GM19395 (cell line): ENCODE measurements around the gene ZDHHC11B.
"Not testable (repeated sequence)": the region's sequence is repeated elsewhere in the genome, so short reads cannot be mapped to it uniquely, and the experiment has no call there.

Experiments used
- ATAC-seq: cut with Tn5 transposase; IDR thresholded peaks from one replicate; pipeline ENCODE4 v1.9.1; 2021; ENCODE audit warnings: mild to moderate bottlenecking, moderate library complexity; ENCODE audit not compliant: unreplicated experiment

Gene ZDHHC11B

DNA sequence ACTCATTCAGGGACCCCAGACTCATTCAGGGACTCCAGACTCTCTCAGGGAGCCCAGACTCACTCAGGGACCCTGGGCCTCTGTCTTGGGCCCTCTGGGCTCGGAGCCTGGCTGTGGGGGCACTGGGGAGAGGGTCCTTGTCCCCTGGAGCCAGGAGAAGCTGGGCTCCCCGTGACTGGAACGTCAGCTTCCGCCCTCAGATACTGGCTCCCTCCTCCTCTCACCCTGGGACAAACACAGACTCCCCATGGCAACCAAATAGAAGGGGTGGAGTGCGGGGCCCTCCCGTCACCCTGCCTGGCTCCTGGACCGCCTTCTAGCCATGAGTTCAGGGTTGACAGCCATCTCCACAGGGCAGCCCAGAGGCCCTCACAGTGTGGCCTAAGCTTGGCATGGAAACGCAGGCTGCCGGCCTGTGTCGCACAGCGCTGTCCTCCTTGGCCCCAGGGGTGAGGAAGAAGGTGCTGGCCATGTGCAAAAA lies 27.6 kb downstream of the ZDHHC11B start:
- ATAC-seq = no peak

DNA sequence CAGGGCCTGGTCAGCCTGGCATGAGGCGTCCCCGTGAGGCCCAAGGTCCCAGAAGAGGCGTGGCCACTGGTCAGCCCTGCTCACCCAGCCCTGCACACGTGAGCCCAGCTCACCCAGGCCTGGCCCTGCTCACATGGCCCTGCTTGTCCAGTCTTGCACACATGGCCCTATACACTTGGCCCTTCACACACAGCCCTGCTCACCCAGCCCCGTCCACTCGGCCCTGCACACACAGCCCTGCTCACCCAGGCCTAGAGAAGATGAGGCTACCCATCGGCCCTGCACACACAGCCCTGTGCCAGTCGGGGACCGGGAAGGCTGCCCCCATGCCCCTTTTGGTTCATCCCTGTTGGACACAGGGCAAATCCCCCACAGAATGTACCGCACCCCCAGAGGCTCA lies 28.4 kb downstream of the ZDHHC11B start:
- ATAC-seq = no peak

DNA sequence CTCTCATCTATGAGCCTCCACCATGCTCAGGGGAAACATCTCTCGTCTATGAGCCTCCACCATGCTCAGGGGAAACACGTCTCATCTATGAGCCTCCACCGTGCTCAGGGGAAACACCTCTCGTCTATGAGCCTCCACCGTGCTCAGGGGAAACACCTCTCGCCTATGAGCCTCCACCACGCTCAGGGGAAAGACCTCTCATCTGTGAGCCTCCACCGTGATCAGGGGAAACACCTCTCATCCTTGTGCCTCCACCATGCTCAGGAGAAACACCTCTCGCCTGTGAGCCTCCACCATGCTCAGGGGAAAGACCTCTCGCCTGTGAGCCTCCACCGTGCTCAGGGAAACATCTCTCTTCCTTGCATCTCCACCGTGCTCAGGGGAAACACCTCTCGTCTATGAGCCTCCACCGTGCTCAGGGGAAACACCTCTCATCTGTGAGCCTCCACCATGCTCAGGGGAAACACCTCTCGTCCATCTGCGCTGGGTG lies 30.3 kb downstream of the ZDHHC11B start:
- ATAC-seq = not testable (repeated sequence)

DNA sequence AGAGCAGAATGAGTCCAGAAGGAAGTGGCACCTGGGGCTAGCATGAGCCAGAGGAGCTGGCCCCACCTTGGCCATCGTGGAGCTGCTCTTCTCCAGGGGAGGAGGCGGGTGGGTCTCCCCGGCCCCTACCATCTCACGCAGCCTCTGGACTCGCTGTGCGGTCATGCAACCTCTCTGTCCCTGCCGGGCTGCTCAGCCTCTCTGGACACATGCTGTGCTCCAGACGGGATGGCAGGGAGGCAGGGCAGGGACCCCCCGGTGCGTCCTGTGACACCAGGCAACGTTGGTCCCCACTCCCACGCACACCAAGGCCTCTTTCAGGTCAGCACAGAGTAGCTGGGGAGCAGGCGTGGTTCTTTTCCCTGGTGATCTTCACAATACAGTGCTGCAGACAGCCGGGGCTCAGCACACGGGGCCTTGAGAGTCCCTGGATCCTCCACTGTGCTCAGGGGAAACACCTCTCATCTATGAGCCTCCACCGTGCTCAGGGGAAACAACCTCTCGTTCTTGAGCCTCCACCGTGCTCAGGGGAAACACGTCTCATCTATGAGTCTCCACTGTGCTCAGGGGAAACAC lies 30.9 kb downstream of the ZDHHC11B start:
- not testable (repeated sequence) for ATAC-seq

DNA sequence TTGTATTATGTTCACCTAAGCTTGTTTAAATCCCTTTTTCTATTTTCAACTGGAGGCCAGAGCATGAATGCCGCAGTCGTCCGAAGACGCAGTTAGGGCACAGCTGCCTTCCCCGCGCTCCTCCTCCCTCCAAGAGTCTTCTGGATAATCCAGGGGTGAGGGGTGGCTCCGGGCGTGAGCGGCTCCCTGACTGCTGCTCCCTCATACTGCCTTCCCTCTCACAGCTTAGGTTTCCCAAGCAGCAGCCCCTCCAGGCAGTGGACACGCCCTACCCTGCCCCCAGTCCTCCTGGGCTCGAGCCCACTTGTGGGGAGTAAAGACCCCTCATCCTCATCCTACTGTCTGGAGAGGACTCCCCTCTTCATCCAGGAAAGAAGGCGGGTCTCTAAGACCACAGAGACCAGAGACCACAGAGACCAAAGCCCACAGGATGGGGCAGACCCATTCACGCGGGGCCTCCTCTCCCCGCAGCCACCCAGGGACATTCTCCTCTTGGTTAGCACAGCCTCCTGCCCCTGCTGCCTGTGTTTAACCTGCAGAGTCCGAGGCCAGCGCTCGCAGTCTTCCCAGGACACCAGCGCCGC lies 31.9 kb downstream of the ZDHHC11B start:
- not testable (repeated sequence) for ATAC-seq

DNA sequence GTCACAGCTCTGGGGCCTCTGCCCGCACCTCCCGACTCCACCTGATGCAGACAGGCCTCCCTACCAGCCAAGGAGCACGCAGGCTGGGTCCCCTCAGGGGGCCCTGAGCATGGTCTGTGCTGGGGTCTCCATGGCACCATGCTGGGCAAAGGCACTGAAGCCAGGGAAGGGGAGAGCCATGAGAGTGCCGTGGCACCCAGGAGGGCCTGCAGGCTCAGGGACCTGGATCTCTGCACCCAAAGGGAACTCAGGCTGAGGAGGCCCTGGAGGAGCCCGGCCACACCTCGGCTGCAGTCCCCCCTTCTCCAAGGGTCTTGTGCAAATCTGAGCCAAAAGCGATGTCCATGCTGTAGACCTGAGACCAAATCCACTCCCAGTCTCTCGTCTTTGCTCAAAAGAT lies 32.5 kb downstream of the ZDHHC11B start:
- not testable (repeated sequence) for ATAC-seq

DNA sequence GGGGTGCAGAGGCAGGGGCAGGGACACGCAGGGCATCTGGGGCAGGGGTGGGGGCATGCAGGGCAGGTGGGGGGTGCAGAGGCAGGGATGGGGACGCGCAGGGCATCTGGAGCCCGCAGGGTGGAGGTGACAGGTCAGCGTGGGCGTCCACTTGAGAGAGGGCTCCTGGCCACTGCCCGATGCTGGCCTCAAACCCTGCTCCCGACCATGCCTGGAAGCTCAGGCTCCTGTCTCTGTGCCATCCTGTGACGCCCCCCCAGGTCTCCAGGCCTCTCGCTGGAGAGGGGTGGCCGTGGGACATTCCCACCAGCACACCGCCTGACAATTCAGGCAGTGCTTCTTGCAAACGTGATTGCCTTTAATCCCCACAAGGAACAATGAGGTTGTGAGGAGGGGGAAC lies 33.0 kb downstream of the ZDHHC11B start:
- no peak for ATAC-seq

DNA sequence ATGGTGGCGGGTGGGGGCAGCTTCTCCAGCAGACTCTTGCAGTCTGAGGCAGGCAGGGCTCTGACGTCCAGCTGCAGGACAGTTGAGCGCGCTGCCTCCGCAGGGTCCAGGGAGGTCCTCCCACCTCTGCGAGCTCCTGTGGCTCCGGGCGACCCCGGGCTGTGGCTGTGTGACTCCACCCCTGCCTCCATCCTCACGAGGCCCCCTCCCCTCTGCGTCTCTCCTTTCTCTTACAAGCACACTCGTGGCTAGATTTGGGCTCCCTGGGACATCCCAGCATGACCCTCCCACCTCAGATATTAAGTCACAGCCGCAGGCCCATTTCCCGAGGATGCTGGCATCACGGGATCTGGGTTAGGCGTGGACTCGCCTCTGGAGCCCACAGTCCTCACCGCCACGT lies 34.3 kb downstream of the ZDHHC11B start:
- ATAC-seq = not testable (repeated sequence)

DNA sequence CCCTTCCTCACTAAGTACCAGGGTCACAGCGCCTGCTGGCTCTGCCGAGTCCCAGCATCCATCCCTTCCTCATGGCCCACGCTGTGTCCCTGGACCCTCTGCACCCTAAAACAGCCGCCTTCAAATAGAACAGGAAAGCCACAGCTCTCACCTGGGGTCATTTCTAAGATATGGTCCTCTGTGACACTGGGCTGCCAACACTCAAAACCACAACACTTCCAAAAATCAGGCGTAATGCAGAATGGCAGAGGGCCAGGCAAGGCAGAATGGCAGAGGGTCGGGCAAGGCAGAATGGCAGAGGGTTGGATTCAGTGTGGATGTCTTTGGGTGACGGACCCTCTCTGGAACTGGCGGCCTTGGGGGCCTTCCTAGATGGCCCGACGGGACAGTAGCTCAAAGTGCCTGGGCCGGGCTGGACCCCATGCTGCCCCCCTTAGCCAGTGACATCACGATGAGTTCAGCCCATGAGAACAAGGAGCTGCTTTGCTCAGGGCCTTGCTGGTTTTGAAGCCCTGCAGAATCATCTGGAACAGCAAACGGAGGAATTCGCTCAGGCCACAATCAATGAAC lies 35.3 kb downstream of the ZDHHC11B start:
- no peak for ATAC-seq

DNA sequence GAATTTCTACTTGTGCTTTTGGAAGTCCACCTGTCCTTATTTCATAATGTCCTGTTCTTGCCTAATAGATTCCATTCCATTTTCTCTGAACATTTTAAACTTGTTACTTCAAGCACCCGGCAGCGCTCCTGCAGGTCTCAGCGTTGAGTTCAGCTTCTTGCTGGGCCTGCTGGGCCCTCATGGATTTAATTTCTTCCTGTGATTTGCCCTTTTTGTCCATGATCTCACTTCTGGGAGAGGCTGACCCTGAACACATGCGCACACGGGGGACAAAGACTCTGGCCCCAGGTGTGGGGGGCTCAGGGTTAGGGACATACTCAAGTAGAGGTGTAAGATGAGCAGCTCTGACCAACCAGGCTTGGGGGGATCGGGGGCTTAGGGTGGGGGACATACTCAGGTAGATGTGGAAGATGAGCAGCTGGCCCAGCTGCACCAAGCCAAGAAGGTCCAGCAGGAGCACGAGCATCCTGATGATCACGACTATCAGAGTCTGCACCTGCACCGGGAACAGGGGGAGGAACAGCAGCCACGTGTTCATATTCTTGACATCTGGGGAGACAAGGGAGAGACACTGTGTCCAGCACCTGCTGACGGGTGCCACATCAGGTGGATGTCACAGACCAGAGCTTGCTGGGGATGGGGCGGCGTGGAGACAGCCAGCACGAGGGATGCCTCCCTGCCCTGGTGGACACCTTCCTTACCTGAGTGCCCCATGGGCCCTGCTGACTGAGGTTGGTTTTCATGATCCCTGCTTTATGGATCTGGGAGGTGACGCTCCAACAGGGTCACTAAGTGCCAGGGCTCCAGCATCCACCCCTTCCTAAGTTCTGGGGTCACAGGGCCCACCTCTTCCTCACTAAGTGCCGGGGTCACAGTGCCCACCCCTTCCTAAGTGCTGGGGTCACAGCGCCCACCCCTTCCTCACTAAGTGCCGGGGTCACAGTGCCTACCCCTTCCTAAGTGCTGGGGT lies 36.2 kb downstream of the ZDHHC11B start:
- ATAC-seq = not testable (repeated sequence)

DNA sequence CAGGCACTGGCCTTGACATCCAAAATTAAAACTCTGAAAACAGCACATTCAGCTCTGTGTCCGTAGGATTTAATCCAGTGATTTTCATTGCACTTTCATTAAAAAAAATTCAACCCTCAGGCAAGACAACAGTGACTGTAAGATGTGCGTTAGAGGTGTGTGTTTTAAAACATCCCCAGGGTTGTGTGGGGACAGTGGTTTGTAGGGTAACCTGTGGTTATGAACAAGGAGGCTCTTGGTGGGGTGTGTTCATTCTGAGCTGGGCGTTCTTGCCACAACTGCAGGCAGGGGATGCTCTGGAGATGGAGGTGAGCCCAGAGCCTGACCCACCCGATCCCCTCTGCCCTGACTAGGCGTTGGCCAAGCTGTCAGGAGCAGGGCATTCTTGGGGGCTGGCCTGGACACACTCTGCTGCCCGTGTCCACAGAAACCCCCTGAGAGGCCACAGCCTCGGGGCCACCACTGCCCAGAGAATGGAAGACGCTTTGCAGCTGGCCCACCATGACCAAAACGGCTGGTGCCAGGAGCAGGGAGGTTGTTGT lies 37.2 kb downstream of the ZDHHC11B start:
- ATAC-seq = not testable (repeated sequence)

DNA sequence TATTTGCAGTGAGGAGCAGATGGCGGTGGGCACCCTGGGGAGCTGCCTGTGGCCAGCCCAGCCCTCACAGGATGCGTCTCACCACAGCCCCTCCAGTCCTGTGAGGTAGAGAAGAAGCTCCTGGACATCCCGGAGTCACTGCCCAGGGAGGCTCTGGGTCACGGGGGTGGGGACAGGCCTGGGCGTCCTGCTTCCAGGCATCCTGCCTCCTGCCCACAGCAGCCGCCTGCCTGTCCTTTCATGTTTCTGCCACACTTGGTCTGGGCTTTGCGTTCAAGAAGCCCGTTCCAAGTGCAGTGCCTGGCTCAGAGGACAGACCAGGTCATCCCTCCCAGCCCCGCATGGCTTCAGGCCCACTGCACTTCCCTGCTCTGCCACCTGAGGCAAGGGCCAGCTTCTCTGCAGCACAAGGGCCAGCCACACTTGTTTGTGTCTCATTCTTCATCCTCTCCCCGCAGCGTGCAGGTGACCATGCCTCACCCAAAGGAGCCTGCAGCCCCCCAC lies 38.2 kb downstream of the ZDHHC11B start:
- ATAC-seq = no peak

DNA sequence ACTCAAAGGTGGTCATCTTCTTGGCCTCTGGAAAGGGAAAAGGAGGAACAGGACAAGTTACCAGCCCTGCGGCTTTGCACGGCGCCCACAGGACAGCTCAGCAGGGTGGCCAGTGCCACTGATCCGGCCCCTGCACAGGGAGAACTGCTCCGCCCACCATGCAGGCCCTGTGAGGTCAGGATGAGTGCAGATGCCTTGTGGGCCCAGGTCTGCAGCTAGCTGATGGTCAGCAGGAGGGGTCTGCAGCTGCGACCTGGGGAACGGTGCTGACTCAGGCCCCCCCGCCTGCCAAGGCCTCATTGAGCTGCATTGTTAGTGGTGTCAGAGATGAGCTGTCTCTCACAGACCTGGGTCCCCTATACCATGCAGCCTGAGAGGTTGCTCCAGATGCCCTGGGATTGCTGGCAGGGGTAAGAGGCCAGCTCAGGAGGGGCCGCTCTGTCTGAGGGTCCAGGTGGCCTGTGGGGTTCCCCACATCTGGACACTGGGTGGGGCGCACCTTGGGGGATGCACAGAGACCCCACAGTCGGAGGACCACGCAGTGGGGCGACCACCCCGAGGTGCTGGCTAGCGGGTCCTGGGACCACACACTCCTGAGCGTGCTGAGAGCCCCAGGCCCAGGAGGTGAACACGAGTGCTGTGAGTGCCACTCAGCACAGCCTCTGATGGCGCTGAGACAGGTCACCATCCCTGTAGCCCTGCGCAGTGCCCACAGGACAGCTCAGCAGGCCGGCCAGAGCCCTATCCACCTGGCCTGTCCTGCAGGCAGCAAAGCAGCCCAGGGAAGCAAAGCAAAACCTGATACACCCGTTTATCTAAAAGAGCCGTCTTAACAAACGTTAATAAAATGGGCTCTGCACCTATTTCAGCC lies 39.0 kb downstream of the ZDHHC11B start:
- ATAC-seq = not testable (repeated sequence)

DNA sequence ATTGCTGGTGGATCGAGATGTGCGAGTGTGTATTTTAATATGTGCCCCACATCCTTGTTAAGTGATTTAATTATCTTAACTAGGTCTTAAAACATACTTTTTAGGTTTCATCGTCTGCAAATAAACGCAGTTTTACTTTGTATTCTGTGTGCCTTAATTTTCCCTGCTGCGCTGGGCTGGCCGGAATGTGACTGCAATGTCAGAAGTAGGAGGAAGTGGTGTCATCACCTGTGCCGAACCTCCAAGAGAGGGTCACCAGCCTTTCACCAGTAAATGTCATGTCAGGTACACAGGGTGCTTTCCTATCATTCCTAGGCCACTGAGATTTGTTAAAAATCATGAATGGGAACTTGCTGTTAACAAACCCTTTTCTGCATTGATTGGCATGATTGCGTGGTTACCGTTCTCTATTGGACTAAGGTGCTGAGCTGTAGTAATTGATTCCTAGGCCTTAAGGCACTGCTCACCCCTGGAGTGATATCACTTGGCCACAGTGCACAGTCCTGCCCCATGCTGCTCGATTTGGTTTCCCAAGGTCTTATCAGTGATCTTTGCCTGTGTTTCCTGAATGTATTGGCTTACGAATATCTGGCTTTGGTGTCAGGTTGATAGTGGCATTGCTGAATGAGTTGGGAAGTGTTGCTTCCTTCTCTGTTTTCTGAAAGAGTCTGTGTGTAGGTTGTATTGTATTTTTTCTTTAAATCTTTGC lies 40.7 kb downstream of the ZDHHC11B start:
- ATAC-seq = not testable (repeated sequence)

DNA sequence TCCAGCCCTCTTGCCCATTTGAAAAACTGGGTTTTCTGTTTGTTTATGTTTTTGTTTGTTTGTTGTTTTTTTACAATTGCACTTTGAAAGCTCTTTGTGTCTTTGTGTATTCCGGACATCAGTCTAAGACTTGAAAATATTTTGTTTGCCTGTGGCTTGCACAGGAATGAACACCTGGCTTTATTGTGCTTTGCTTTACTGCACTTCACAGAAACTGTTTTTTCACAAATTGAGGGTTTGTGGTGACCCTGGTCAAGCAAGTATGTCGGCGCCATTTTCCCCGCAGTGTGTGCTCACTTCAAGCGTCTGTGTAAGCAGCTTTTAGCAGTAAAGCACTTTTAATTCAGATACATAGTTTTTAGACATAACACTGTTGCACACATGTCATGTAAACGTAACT lies 42.3 kb downstream of the ZDHHC11B start:
- not testable (repeated sequence) for ATAC-seq

DNA sequence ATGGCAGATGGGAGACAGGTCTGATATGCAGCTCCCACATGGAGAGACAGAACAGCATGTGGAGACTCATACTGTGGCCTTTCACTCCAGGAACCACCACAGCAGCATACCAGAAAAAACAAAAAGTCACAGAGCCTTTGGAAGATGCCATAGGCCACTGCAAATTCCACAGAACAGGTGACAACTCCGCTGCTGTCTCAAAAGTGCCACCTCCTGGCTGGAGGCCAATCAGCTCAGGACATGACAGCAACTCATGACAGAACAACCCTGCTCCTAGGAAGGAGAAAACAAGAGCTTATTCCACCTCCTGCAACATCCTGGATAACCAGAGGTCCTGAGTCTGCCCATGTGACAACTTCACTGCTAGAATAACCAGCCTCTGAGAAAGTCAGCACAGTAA lies 50.4 kb downstream of the ZDHHC11B start:
- not testable (repeated sequence) for ATAC-seq

DNA sequence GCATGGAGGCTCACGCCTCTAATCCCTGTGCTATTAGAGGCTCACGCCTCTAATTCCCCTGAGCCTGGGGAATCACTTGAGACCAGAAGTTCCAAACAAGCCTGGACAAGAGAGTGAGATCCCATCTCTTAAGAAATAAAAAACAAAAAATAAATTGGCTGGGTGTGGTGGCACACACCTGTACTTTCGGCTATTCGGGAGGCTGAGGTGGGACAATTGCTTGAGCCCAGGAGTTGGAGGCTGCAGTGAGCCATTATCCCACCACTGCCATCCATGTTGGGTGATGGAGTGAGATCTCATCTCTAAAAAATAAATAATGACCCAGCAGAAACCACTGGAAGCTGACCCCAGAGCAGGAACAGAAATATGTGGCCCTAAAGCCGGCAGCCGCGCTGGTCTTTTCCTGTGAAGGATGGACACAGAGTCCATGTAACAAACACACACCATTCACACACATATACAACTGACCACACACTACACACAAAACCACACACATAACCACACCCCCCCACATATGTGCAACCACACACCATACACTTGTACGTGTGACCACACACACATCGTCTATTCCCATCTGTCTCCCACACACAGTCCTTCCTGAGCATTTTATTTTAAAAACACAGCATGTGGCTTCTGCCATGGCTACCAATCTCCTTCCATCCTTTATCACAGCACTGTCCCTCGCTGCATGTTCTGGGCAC lies 51.6 kb downstream of the ZDHHC11B start:
- ATAC-seq = not testable (repeated sequence)

DNA sequence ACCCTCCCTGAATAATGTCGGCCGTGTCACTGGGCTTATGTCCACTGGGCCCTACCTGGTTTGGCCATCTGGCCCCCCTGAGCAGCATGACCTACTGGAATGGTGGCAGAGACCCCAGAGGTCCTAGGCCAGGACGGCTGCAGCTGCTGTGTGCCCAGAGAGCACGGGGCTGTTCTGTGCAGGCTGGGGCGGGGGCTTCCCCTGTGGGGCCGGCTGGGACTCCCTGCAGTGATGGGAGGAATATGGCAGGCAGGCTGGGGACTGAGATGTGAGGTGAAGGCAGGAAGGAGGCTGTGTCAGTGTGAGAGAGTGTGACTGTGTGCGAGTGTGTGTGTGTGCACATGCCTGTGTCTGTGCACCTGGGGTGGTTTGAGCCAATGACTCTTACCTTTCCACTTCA lies 55.3 kb downstream of the ZDHHC11B start:
- not testable (repeated sequence) for ATAC-seq
